Measurements from ENCODE around the gene MEFV.
"Not testable (repeated sequence)": the region's sequence is repeated elsewhere in the genome, so short reads cannot be mapped to it uniquely, and the experiment has no call there.

Gene MEFV

GRCh38 chr16:3215601-3216262 lies 40.7 kb downstream of the MEFV start:
- DNase-seq (ENCODE audit: low spot score), result no peak

- no peak for DNase-seq (ENCODE audit: low spot score)
These were observed 41.4 kb downstream of the MEFV start for GRCh38 chr16:3214904-3215600.

GRCh38 chr16:3212567-3212966 lies 43.9 kb downstream of the MEFV start:
- DNase-seq (ENCODE audit: low spot score), result no peak

GRCh38 chr16:3212006-3212405 lies 44.4 kb downstream of the MEFV start:
- no peak for DNase-seq (ENCODE audit: low spot score)

- DNase-seq (ENCODE audit: low spot score), result no peak
These were observed 49.1 kb downstream of the MEFV start for GRCh38 chr16:3207086-3207953.

GRCh38 chr16:3205939-3206338 lies 50.5 kb downstream of the MEFV start:
- DNase-seq (ENCODE audit: low spot score), result not testable (repeated sequence)

GRCh38 chr16:3202903-3203539 lies 53.4 kb downstream of the MEFV start:
- DNase-seq (ENCODE audit: low spot score), result no peak

GRCh38 chr16:3198334-3199072 lies 57.9 kb downstream of the MEFV start:
- DNase-seq (ENCODE audit: low spot score), result no peak

GRCh38 chr16:3197694-3198333 lies 58.6 kb downstream of the MEFV start:
- not testable (repeated sequence) for DNase-seq (ENCODE audit: low spot score)

GRCh38 chr16:3195975-3196374 lies 60.5 kb downstream of the MEFV start:
- DNase-seq (ENCODE audit: low spot score), result no peak

- DNase-seq (ENCODE audit: low spot score), result no peak
These were observed 61.6 kb downstream of the MEFV start for GRCh38 chr16:3194792-3195191.

GRCh38 chr16:3193221-3194212 lies 62.9 kb downstream of the MEFV start:
- DNase-seq (ENCODE audit: low spot score), result no peak

- DNase-seq (ENCODE audit: low spot score), result no peak
These were observed 63.9 kb downstream of the MEFV start for GRCh38 chr16:3192476-3193019.
